22Rv1 (cell line): ENCODE measurements around the gene HDGFL2.

Experiments used
- CTCF ChIP-seq: fragments of 450-650 bp; IDR thresholded peaks from 2 replicates; pipeline ENCODE4 v1.5.1; 2017; ENCODE audit warnings: mild to moderate bottlenecking
- ZFX ChIP-seq: fragments of 450-650 bp; IDR thresholded peaks from 2 replicates; pipeline ENCODE4 v1.6.1; 2017; ENCODE audit warnings: antibody characterized with exemption, borderline replicate concordance

GRCh38 chr19:4541114-4541805, 69.2 kb downstream of the HDGFL2 start:
- TF ChIP-seq CTCF: no peak
- no peak for TF ChIP-seq ZFX
